CD4-positive, alpha-beta memory T cell (primary cell): Measurements from ENCODE around the gene CCN2. TPM values are rescaled to one million over a fixed set of nuclear protein-coding genes. Genes with fewer than 3 reads are reported as not detected.
A peak's percentile ranks its signal among the peaks of the same experiment; 100 is the strongest.
"Not testable (repeated sequence)": the region's sequence is repeated elsewhere in the genome, so short reads cannot be mapped to it uniquely, and the experiment has no call there.

Experiments used
- CTCF ChIA-PET: fragments of 350-600 bp; sonication (Branson Sonifier 250); formaldehyde crosslinking; loops from one replicate; lab custom pipeline; 2021; ENCODE audit warnings: inconsistent platforms; ENCODE audit not compliant: partially characterized antibody; lab: Charles Lee
- POLR2A ChIA-PET: fragments of 350-600 bp; sonication (Branson Sonifier 250); formaldehyde crosslinking; loops from one replicate; lab custom pipeline; 2021; ENCODE audit not compliant: partially characterized antibody; lab: Charles Lee
- DNase-seq, 5 donors: peaks; one replicate each; pipeline versions ENCODE4 v3.0.0 to v3.0.0-alpha.2; 2020 to 2022; ENCODE audit warnings: mixed read lengths in 1 of 5
- H3K27ac ChIP-seq: one replicate; pipeline ENCODE4 v1.7.0; 2013; ENCODE audit warnings: low read depth, low read length
- H3K27me3 ChIP-seq: 2 replicates; pipeline ENCODE4 v1.7.0; 2013; ENCODE audit warnings: mild to moderate bottlenecking, low read length, moderate library complexity; ENCODE audit not compliant: insufficient read depth
- H3K36me3 ChIP-seq: 2 replicates; pipeline ENCODE4 v1.7.0; 2013; ENCODE audit warnings: mild to moderate bottlenecking, low read length, moderate library complexity; ENCODE audit not compliant: insufficient read depth
- H3K4me1 ChIP-seq: 2 replicates; pipeline ENCODE4 v1.7.0; 2013; ENCODE audit warnings: mild to moderate bottlenecking, low read length, moderate library complexity; ENCODE audit not compliant: insufficient read depth
- H3K4me3 ChIP-seq, 2 donors: one replicate each; pipeline ENCODE4 v1.7.0; 2013; ENCODE audit warnings: low read length in 2 of 2, mild to moderate bottlenecking in 1 of 2
- H3K9me3 ChIP-seq, 2 donors: one replicate each; pipeline ENCODE4 v1.7.0; 2013; ENCODE audit warnings: low read length in 2 of 2, control low read depth in 1 of 2; ENCODE audit not compliant: control insufficient read depth in 1 of 2
- H3K27ac Mint-ChIP-seq, 7 donors: one replicate each; pipeline ENCODE4 v1.8.0; 2020 to 2021; ENCODE audit warnings: mixed read lengths in 7 of 7, mild to moderate bottlenecking in 6 of 7, inconsistent platforms in 3 of 7, moderate library complexity in 3 of 7
- H3K27me3 Mint-ChIP-seq, 2 donors: one replicate each; pipeline ENCODE4 v1.8.0; 2020 to 2021; ENCODE audit warnings: mixed read lengths in 2 of 2
- H3K36me3 Mint-ChIP-seq, 2 donors: one replicate each; pipeline ENCODE4 v1.8.0; 2020 to 2021; ENCODE audit warnings: mixed read lengths in 2 of 2, inconsistent platforms in 1 of 2, mild to moderate bottlenecking in 1 of 2
- H3K4me1 Mint-ChIP-seq, 4 donors: one replicate each; pipeline ENCODE4 v1.8.0; 2020 to 2021; ENCODE audit warnings: mixed read lengths in 4 of 4, mild to moderate bottlenecking in 1 of 4
- H3K4me3 Mint-ChIP-seq, 8 donors: one replicate each; pipeline ENCODE4 v1.8.0; 2020 to 2021; ENCODE audit warnings: mixed read lengths in 8 of 8, mild to moderate bottlenecking in 7 of 8, moderate library complexity in 6 of 8, inconsistent platforms in 3 of 8
- H3K9me3 Mint-ChIP-seq, 8 donors: one replicate each; pipeline ENCODE4 v1.8.0; 2020 to 2021; ENCODE audit warnings: mixed read lengths in 8 of 8, mild to moderate bottlenecking in 5 of 8, inconsistent platforms in 3 of 8, moderate library complexity in 1 of 8
- intact Hi-C: fragments of 100-400 bp; cut with micrococcal nuclease; formaldehyde crosslinking; loops from one replicate; pipeline ENCODE4 v1.15.1; 2023
- polyA plus RNA-seq, 2 donors: library from polyadenylated mRNA; unstranded; fragments of 300-500 nt; fragmentation: Illumina TruSeq; gene quantifications; one replicate each; pipeline ENCODE4 v1.2.3, GENCODE V29; 2021
- total RNA-seq, 2 experiments: library from RNA; stranded (reverse); gene quantifications; one replicate each; pipeline ENCODE4 v1.2.3, GENCODE V29; 2021

CCN2 gene
- total and polyA plus RNA-seq, 4 experiments from 2014 or later, result not detected

GRCh38 chr6:131914234-131914633, 36.9 kb downstream of the CCN2 start:
- Mint-ChIP-seq H3K4me3 (no peak overlapping the region), H3K36me3 (no peaks in the 10 kb centered on the region), H3K4me1 (peaks cover 20 to 44% (median 23%) of the 10 kb centered on the region in 4 donors), H3K27me3 (peaks cover 32 to 46% of the 10 kb centered on the region in 2 donors), H3K9me3 (peaks cover 0 to 2% (median 0%) of the 10 kb centered on the region in 8 donors), H3K27ac (no peak overlapping the region)
- Histone ChIP-seq H3K4me1 (peaks cover 16% of the 10 kb centered on the region), H3K27me3 (no peaks in the 10 kb centered on the region), H3K36me3 (no peaks in the 10 kb centered on the region), H3K27ac (no peak overlapping the region), H3K4me3 (no peak overlapping the region), H3K9me3 (no peaks in the 10 kb centered on the region)
- intact Hi-C loops, result loop anchor here (10.0 kb wide), 1 partner anchor 399 kb away; no protein-coding TSS in a partner anchor
- DNase-seq, result no peak
- ChIA-PET POLR2A (no interaction called here), CTCF (interaction anchor here (0.9 to 2.5 kb wide), 11 partner anchors 10 to 570 kb away, joined by 3 to 26 read pairs (median 5); no protein-coding TSS in a partner anchor)

GRCh38 chr6:131911951-131912350, 39.2 kb downstream of the CCN2 start:
- no peak overlapping the region for H3K4me3 ChIP-seq
- H3K36me3 ChIP-seq, result no peaks in the 10 kb centered on the region
- no peaks in the 10 kb centered on the region for H3K36me3 Mint-ChIP-seq
- H3K4me1 Mint-ChIP-seq, result peaks cover 12 to 34% (median 17%) of the 10 kb centered on the region in 4 donors
- peaks cover 23 to 34% of the 10 kb centered on the region in 2 donors for H3K27me3 Mint-ChIP-seq
- CTCF ChIA-PET, result interaction anchor here (1.5 to 3.6 kb wide), 2 partner anchors 11 to 217 kb away, joined by 3 to 19 read pairs; no protein-coding TSS in a partner anchor
- peaks cover 17% of the 10 kb centered on the region for H3K4me1 ChIP-seq
- H3K9me3 Mint-ChIP-seq, result no peaks in the 10 kb centered on the region
- intact Hi-C loops, result loop anchor here (2.0 to 10.0 kb wide), 3 partner anchors 283 to 713 kb away; partner anchors contain the start of gene MED23
- no peak overlapping the region for H3K27ac Mint-ChIP-seq
- H3K27me3 ChIP-seq, result no peaks in the 10 kb centered on the region
- POLR2A ChIA-PET, result no interaction called here
- no peak overlapping the region for H3K27ac ChIP-seq
- DNase-seq, result no peak
- peak overlapping the region in 1 of 8 donors; percentile 26 for H3K4me3 Mint-ChIP-seq
- H3K9me3 ChIP-seq, result no peaks in the 10 kb centered on the region

- H3K27ac ChIP-seq, result no peak overlapping the region
- no peak overlapping the region for H3K4me3 Mint-ChIP-seq
- H3K4me1 ChIP-seq, result peaks cover 17% of the 10 kb centered on the region
- no peak overlapping the region for H3K4me3 ChIP-seq
- H3K27ac Mint-ChIP-seq, result no peak overlapping the region
- POLR2A ChIA-PET, result no interaction called here
- no peak for DNase-seq
- no peaks in the 10 kb centered on the region for H3K9me3 Mint-ChIP-seq
- peaks cover 12 to 33% (median 17%) of the 10 kb centered on the region in 4 donors for H3K4me1 Mint-ChIP-seq
- no peaks in the 10 kb centered on the region for H3K36me3 Mint-ChIP-seq
- intact Hi-C loops, result loop anchor here (1.0 to 10.0 kb wide), 5 partner anchors 129 to 1026 kb away; partner anchors contain the start of gene MED23
- peaks cover 17 to 29% of the 10 kb centered on the region in 2 donors for H3K27me3 Mint-ChIP-seq
- no peaks in the 10 kb centered on the region for H3K9me3 ChIP-seq
- CTCF ChIA-PET, result interaction anchor here (1.1 to 3.6 kb wide), 7 partner anchors 10 to 1025 kb away, joined by 3 to 19 read pairs (median 8); no protein-coding TSS in a partner anchor
- no peaks in the 10 kb centered on the region for H3K36me3 ChIP-seq
- no peaks in the 10 kb centered on the region for H3K27me3 ChIP-seq
Observed at GRCh38 chr6:131910956-131911355, 40.2 kb downstream of the CCN2 start.

DNA sequence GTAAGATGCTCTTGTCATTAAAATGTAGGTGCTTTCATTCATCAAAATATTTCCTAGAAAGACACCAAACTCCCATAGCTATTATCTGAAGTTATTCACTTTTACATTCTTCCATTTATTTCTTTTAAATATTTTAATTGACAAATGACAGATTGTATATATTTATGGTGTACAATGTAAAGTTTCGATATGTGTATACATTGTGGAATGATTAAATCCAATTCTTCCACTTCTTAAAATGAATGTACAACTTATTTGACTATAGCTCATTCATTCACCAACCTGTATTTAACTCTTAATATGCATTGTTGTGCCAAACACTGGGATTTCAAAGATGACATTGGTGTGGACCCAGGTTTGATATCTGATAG, 41.0 kb downstream of the CCN2 start:
- Mint-ChIP-seq H3K4me3 (no peak overlapping the region), H3K27me3 (peaks cover 13 to 22% of the 10 kb centered on the region in 2 donors), H3K36me3 (no peaks in the 10 kb centered on the region), H3K4me1 (peaks cover 11 to 30% (median 16%) of the 10 kb centered on the region in 4 donors), H3K27ac (no peak overlapping the region), H3K9me3 (no peaks in the 10 kb centered on the region)
- no peaks in the 10 kb centered on the region for H3K36me3 ChIP-seq
- ChIA-PET POLR2A (no interaction called here), CTCF (interaction anchor here (0.6 to 3.6 kb wide), 20 partner anchors 8 to 1025 kb away, joined by 3 to 19 read pairs (median 4); partner anchors contain the start of gene MED23)
- H3K27me3 ChIP-seq, result no peaks in the 10 kb centered on the region
- H3K4me3 ChIP-seq, result no peak overlapping the region
- no peaks in the 10 kb centered on the region for H3K9me3 ChIP-seq
- no peak overlapping the region for H3K27ac ChIP-seq
- DNase-seq, result no peak
- intact Hi-C loops, result loop anchor here (1.0 to 10.0 kb wide), 5 partner anchors 128 to 1025 kb away; partner anchors contain the start of gene MED23
- H3K4me1 ChIP-seq, result peaks cover 17% of the 10 kb centered on the region

- CTCF ChIA-PET, result interaction anchor here (0.6 to 3.6 kb wide), 20 partner anchors 9 to 1024 kb away, joined by 3 to 19 read pairs (median 4); partner anchors contain the start of gene MED23
- H3K27me3 ChIP-seq, result no peaks in the 10 kb centered on the region
- Mint-ChIP-seq H3K9me3 (no peaks in the 10 kb centered on the region), H3K27me3 (peaks cover 10 to 16% of the 10 kb centered on the region in 2 donors), H3K36me3 (no peaks in the 10 kb centered on the region), H3K4me3 (peak overlapping the region in 6 of 8 donors; percentile 21 to 79 (median 42)), H3K27ac (peak overlapping the region in 5 of 7 donors; percentile 31 to 85 (median 74)), H3K4me1 (peaks cover 11 to 26% (median 15%) of the 10 kb centered on the region in 4 donors)
- peak; percentile 68 to 75 (median 73) for DNase-seq
- POLR2A ChIA-PET, result no interaction called here
- intact Hi-C loops, result loop anchor here (1.0 to 10.0 kb wide), 5 partner anchors 127 to 1024 kb away; partner anchors contain the start of gene MED23
- H3K9me3 ChIP-seq, result no peaks in the 10 kb centered on the region
- no peak overlapping the region for H3K4me3 ChIP-seq
- H3K27ac ChIP-seq, result no peak overlapping the region
- H3K4me1 ChIP-seq, result peaks cover 17% of the 10 kb centered on the region
- no peaks in the 10 kb centered on the region for H3K36me3 ChIP-seq
Observed at GRCh38 chr6:131909408-131910218, 41.6 kb downstream of the CCN2 start.

DNA sequence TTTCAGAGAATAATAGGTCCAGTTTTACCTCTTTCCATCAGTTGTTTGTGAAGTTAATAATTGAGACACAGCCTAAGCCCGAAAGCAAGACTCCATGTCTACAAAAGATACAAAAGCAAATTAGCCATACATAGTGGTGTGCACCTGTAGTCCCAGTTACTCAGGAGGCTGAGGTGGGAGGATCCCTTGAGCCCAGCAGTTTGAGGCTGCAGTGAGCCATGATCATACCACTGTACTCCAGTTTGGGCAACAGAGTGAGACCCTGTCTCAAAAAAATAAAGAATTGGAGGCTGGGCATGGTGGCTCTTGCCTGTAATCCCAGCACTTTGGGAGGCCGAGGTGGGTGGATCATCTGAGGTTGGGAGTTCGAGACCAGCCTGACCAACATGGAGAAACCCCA, 42.4 kb downstream of the CCN2 start:
- CTCF ChIA-PET, result interaction anchor here (1.2 to 1.7 kb wide), 5 partner anchors 9 to 371 kb away, joined by 3 to 6 read pairs (median 5); no protein-coding TSS in a partner anchor
- H3K27me3 ChIP-seq, H3K36me3 ChIP-seq, H3K9me3 ChIP-seq, H3K36me3 Mint-ChIP-seq, H3K4me3 Mint-ChIP-seq, DNase-seq, POLR2A ChIA-PET, intact Hi-C loops, H3K27ac ChIP-seq, H3K9me3 Mint-ChIP-seq, H3K27ac Mint-ChIP-seq, H3K4me3 ChIP-seq: not testable (repeated sequence)
- peaks cover 11 to 26% (median 15%) of the 10 kb centered on the region in 4 donors for H3K4me1 Mint-ChIP-seq
- peaks cover 17% of the 10 kb centered on the region for H3K4me1 ChIP-seq
- peaks cover 10 to 15% of the 10 kb centered on the region in 2 donors for H3K27me3 Mint-ChIP-seq

- DNase-seq, POLR2A ChIA-PET: not testable (repeated sequence)
Observed at GRCh38 chr6:131903734-131904133, 47.4 kb downstream of the CCN2 start.

More at GRCh38 chr6:131903734-131904133, 47.4 kb downstream of the CCN2 start:
- H3K27me3 ChIP-seq, H3K4me3 ChIP-seq, H3K4me1 Mint-ChIP-seq, intact Hi-C loops, CTCF ChIA-PET, H3K9me3 Mint-ChIP-seq, H3K36me3 Mint-ChIP-seq, H3K4me1 ChIP-seq, H3K9me3 ChIP-seq, H3K4me3 Mint-ChIP-seq, H3K27ac ChIP-seq, H3K36me3 ChIP-seq, H3K27ac Mint-ChIP-seq: not testable (repeated sequence)
- H3K27me3 Mint-ChIP-seq, result peaks cover 3 to 10% of the 10 kb centered on the region in 2 donors
